Measurements from ENCODE around the gene SVOP.
"Not testable (repeated sequence)": the region's sequence is repeated elsewhere in the genome, so short reads cannot be mapped to it uniquely, and the experiment has no call there.

Gene SVOP

DNA sequence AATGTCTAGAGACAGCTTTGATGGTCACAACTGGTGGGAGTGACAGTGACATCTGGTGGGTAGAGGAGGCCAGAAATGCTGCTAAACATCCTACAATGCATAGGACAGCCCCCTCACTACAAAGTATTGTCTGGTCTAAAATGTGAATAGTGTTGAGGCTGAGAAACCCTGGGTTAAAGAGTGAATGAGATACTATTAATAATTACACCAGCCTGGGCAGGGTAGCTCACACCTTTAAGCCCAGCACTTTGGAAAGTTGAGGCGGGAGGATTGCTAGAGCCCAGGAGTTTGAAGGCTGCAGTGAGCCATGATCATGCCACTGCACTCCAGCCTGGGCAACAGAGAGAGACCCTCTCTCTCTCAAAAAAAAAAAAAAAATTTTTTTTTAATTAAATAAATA, 11.1 kb downstream of the SVOP start:
- TF ChIP-seq, protein P1, sequence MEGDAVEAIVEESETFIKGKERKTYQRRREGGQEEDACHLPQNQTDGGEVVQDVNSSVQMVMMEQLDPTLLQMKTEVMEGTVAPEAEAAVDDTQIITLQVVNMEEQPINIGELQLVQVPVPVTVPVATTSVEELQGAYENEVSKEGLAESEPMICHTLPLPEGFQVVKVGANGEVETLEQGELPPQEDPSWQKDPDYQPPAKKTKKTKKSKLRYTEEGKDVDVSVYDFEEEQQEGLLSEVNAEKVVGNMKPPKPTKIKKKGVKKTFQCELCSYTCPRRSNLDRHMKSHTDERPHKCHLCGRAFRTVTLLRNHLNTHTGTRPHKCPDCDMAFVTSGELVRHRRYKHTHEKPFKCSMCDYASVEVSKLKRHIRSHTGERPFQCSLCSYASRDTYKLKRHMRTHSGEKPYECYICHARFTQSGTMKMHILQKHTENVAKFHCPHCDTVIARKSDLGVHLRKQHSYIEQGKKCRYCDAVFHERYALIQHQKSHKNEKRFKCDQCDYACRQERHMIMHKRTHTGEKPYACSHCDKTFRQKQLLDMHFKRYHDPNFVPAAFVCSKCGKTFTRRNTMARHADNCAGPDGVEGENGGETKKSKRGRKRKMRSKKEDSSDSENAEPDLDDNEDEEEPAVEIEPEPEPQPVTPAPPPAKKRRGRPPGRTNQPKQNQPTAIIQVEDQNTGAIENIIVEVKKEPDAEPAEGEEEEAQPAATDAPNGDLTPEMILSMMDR (IDR thresholded peaks at IDR 0.05; ENCODE audit: low read length, missing control alignments): no peak
- no peak for DNase-seq (ENCODE audit: low read depth)
- no peak overlapping the region for H3K4me3 ChIP-seq (replicated peaks; ENCODE audit: low read depth, low read length)

DNA sequence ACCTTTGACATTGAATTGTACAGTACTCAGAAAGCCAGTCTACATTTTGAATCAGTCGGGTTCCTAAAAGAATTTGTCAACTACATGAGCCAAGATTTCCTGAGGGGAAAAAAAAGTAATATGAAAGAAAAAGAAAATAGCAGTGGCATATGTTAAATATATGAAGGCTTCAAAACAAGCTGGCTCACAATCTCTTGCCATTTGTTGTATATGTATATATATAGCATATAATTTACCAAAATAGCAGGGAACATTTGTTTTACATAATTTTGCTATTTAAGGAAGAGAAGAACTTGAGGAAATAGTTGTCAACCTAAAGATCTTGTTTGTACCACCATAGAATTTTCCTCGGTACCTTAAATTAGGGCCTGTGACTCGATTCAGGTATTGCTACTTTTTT, 16.9 kb downstream of the SVOP start:
- TF ChIP-seq, protein P1 (IDR thresholded peaks at IDR 0.05; ENCODE audit: low read length, missing control alignments): no peak

DNA sequence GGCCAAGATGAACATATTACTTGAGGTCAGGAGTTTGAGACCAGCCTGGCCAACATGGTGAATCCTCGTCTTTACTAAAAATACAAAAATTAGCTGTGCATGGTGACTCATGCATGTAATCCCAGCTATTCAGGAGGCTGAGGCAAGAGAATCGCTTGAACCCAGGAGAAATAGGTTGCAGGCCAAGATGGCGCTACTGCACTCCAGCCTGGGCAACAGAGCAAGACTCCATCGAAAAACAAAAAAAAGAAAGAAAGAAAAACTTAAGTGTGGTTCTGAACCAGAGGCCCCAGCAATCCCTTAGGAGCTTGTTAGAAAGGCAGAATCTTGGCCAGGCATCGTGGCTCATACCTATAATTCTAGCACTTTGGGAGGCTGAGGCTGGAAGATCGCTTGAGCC, 24.5 kb downstream of the SVOP start:
- TF ChIP-seq, protein P1 (IDR thresholded peaks at IDR 0.05; ENCODE audit: low read length, missing control alignments): no peak
- no peak overlapping the region for H3K4me3 ChIP-seq (replicated peaks; ENCODE audit: low read depth, low read length)
- no peak for DNase-seq (ENCODE audit: low read depth)

More for the DNA sequence above, 16.9 kb downstream of the SVOP start:
- DNase-seq (ENCODE audit: low read depth): no peak
- no peak overlapping the region for H3K4me3 ChIP-seq (replicated peaks; ENCODE audit: low read depth, low read length)

DNA sequence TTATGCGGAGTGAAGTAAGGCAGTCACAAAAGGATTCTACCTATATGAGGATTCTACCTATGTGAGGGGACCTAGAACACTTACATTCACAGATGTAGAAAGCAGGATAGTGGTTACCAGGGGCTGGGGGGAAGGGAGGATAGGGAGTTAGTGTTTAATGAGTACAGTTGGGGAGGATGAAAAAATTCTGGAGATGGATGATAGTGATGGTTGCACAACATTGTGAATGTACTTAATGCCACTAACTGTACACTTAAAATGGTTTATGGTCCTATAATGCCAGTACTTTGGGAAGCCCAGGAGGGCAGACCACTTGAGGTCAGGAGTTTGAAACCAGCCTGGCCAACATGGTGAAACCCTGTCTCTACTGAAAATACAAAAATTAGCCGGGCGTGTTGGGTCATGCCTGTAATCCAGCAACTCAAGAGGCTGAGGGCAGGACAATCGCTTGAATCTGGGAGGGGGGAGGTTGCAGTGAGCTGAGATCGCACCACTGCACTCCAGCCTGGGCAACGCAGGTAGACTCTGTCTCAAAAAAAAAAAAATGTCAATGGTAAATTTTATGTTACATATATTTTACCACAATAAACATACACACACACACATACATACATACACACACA, 25.4 kb downstream of the SVOP start:
- no peak overlapping the region for H3K4me3 ChIP-seq (replicated peaks; ENCODE audit: low read depth, low read length)
- TF ChIP-seq, protein P1 (IDR thresholded peaks at IDR 0.05; ENCODE audit: low read length, missing control alignments): no peak
- no peak for DNase-seq (ENCODE audit: low read depth)

DNA sequence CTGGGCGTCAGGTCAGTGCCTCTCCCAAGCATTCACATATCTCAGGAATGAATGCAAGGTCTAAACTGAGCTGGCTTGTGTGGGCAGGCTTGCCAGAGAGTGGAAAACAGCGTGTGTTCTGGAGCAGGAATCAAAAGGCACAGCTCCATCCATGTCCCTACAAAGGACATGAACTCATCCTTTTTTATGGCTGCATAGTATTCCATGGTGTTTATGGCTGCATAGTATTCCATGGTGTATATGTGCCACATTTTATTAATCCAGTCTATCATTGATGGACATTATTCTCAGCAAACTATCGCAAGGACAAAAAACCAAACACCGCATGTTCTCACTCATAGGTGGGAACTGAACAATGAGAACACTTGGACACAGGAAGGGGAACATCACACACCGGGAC, 30.8 kb downstream of the SVOP start:
- H3K4me3 ChIP-seq (replicated peaks; ENCODE audit: low read depth, low read length); DNase-seq (ENCODE audit: low read depth): not testable (repeated sequence)

DNA sequence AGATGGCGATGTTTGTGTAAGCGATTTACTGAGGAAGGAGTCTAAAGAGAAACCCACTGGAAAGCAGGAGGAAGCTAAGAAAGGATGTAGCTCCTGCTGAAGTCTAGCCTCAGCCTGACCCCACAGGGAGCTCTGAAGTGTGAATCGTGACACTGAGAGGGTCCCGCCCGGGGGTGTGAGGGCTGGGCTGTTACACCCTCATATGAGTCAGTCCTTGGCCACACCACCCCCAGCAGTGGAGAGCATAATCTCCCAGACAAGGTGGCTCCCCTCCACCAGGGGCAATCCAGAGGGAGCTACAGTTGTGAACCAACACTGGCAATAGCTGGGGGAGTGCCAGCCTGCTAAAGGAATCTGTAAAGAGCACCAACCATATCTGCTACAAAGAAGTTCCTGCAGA, 31.5 kb downstream of the SVOP start:
- TF ChIP-seq, protein P1 (IDR thresholded peaks at IDR 0.05; ENCODE audit: low read length, missing control alignments): no peak
- no peak overlapping the region for H3K4me3 ChIP-seq (replicated peaks; ENCODE audit: low read depth, low read length)
- DNase-seq (ENCODE audit: low read depth): no peak

DNA sequence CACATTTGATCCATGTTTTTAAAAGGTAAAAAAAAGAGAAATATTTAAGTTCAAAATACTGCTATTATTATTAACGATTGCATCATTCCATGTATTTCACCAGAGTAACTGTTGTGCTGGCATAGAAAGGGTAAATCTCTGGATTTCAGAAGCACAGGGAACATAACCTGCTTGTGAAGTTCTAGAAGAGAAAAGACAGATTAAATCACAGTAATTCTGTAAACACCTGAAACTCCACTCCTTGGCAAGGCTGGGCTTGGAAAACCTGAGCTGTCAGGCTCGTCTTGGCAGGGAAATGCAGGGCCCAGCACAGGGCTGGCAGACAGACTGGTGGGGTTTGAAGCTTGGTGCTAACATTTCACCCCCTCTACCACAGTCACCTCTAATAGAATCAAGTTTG, 35.1 kb downstream of the SVOP start:
- DNase-seq (ENCODE audit: low read depth): no peak
- TF ChIP-seq, protein P1 (IDR thresholded peaks at IDR 0.05; ENCODE audit: low read length, missing control alignments): no peak
- no peak overlapping the region for H3K4me3 ChIP-seq (replicated peaks; ENCODE audit: low read depth, low read length)
